ENCODE measurements around the gene NRIP2.

GRCh38 chr12:2819810-2820209 lies 15.0 kb downstream of the NRIP2 start:
- no peak for TF ChIP-seq EZH2phosphoT487 (IDR thresholded peaks at IDR 0.05; ENCODE audit: unreplicated experiment)
- TF ChIP-seq CTCF (conservative IDR thresholded peaks at IDR 0.05; ENCODE audit: low read depth in 2 of 2): no peak
- TF ChIP-seq POLR2AphosphoS5 (IDR thresholded peaks at IDR 0.05; ENCODE audit: low read depth): no peak
- TF ChIP-seq EZH2 (IDR thresholded peaks at IDR 0.05; ENCODE audit: low read depth, unreplicated experiment): no peak
- no peak for TF ChIP-seq STAT1 (IDR thresholded peaks at IDR 0.05; ENCODE audit: unreplicated experiment)

Measured in GM23338 (cell line).